HG02798 (cell line): Measurements from ENCODE around the gene PLGRKT.
"Not testable (repeated sequence)": the region's sequence is repeated elsewhere in the genome, so short reads cannot be mapped to it uniquely, and the experiment has no call there.

ENCODE experiments used
- ATAC-seq: cut with Tn5 transposase; IDR thresholded peaks from one replicate; pipeline ENCODE4 v1.9.1; 2021; ENCODE audit warnings: mild to moderate bottlenecking; ENCODE audit not compliant: unreplicated experiment, poor library complexity

PLGRKT gene, protein sequence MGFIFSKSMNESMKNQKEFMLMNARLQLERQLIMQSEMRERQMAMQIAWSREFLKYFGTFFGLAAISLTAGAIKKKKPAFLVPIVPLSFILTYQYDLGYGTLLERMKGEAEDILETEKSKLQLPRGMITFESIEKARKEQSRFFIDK

DNA sequence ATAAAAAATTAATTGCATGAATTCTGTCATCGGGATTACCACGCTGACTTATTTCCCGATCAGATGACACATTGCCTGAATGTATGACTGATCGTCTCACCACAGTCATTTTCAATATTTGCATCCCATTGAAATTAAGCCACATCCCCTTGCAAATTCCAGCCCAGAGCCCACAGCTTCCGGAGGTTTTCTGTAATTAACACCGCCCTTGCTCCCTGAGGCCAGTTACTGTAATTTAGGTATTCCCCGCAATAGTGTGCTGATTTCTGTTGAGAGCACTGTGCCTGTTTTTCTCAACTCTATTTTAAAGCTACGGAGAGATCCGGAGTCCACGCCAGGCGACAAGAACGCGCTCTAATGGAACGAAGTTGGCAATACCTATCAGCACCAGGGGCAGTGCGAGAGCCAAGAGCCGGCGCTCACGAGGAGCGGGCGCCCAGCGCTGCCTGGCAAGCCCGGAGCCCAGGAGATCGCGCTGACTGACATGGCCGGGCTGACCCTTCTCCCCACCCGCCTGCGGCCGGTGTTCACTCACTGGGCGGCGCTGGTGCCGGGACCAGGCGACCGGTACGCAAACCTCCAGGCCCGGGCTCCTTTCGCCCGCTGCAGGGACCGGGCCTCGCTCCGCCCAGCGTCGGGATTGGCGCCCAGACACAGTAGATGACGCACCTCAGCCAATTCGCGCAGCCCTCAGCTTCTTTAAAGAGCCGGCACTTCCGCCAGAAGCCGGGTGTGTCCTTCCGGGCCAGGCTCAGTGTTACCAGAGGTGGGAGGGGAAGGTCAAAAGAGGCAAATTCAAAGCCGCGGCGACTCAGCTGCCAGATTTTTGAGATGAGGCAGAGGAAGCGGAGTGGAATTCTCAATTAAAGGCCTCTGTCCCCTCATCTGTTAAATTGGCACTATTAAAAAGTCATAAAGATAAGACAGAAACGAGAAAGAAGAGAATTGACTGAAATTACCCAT lies at the start of gene PLGRKT:
PLGRKT (minus strand) TSS at position 672 of the 963 bp plus-strand sequence. CDS start 5,948 bp downstream, outside the sequence.
- ATAC-seq = peak; percentile 91

DNA sequence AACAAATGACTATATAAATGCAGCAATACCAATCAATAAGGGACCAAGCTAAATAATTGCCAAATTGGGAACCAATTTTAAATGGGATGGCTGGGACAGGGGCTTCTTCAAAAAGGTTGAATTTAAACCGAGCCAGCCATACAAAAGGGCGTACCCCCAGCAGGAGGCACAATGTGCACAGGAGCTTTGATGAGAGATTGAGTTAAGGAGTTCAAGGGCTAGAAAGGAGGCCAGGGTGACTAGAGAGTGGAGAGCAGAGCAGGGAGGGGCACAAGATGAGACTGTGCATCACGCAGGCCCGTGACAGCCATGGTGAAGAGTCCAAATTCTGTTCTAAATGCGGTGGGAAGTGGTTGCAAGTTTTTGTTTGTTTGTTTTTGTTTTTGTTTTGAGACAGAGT lies 49.3 kb upstream of the PLGRKT start:
- no peak for ATAC-seq

DNA sequence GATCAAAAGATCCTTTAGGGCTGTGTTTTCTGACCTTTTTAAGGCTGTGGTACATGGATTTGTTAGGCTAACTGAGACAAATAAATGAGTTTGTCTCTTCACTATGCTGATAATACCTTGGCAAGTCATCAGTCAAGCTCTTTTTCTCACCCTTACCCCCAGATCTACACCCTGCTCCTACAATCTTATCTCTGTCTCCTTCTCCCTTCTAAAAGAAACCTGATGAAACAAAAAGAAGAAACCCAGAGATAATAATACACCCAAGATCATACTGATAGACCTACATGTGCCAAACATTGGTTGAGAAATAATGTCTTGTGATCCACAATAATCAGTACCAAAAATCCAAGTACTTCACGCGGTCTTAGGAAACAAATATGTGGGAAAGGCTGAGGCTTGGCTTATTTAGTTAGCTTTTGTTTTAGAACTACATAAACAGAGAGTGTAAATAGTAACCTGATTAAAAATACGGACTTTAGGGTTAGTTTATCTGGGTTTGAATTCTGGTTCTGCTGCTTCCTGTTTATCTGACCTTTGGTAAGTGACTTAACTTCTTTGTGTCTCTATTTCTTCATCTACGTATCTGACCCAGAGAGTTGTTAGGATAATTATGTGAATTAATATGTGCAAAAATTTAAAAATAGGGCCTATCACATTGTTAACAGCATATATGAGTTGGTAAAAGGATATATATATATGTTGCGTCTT lies 47.8 kb upstream of the PLGRKT start:
- no peak for ATAC-seq

DNA sequence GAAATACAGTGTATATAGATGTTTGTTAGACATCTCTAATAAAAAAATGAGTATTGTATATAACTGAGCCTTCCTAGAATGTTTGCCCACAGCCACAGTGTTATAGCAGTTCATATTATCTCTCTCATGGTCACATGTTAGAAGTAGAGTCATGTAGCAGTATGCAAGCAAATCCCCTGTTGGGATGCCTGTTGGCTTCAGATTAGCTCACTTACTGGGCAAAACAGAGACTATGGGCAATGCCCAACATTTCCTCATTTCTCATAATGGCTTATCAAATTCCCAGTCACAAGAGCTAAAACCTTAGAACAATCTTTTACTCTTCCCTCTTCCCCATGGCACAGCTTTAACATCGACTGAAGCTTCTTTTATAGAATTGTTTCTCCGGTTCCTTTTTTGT lies 45.6 kb upstream of the PLGRKT start:
- no peak for ATAC-seq

DNA sequence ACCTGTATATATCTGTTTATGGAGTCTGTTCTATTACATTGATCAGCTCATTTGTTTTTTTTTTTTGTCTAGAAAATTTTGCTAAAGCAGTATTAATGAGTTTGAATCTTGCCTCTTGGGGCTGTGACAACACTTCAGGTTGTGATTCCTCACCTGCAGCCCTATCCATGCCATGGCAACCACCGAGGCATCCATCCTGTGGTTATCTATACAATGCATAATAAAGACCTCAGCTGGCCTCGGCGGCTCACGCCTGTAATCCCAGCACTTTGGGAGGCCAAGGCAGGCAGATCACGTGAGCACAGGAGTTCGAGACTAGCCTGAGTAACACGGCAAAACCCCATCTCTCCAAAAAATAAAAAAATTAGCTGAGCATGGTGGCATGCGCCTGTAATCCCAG lies 44.5 kb upstream of the PLGRKT start:
- ATAC-seq = no peak

DNA sequence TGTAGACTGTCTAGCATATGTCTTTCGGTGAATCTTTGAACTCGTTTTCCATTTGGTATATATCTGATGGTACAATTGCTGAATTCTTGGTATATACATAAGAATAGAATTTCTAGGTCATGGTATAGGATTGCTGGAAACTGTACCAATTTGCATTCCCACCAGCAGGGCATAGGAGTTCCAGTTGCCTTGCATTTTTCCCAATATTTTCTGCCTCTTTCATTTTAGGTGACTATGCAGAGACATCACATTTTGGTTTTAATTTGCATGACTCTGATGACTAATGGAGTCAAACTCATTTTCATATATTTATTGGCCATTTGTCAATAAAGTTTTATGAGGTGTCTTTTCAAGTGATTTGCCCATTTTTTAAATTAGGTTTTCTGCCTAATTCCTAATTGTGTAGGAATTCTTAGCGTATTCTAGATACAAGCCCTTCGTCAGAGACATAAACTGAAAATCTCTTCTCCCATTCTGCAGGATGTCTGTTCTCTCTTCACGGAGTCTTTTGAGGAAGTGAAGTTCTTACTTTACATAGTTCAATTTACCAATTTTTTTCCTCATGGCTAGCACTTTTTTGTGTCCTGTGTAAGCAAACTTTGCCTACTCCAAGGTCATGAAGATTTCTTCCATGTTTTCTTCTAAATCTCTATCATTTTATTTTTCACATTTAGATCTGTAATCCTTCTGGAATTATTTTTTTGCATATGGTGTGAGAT lies 43.8 kb upstream of the PLGRKT start:
- ATAC-seq = no peak

DNA sequence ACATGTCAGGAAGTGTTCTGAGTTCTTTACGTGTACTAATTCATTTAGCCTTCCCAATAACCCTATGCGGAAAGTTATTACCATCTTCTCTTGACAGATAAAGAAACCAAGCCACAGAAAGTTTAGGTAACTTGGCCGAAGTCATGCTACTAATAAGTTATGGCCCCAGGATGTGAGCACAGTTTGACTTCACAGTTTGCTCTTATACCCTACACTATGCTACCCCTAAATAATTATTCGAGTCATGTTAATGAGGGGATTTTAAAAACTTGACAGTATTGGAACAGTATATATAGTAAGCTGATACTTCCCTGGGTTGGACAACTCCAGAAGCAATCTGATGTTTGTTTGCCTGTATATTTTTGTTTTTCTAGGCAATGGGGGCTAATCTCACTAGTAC lies 43.2 kb upstream of the PLGRKT start:
- no peak for ATAC-seq

DNA sequence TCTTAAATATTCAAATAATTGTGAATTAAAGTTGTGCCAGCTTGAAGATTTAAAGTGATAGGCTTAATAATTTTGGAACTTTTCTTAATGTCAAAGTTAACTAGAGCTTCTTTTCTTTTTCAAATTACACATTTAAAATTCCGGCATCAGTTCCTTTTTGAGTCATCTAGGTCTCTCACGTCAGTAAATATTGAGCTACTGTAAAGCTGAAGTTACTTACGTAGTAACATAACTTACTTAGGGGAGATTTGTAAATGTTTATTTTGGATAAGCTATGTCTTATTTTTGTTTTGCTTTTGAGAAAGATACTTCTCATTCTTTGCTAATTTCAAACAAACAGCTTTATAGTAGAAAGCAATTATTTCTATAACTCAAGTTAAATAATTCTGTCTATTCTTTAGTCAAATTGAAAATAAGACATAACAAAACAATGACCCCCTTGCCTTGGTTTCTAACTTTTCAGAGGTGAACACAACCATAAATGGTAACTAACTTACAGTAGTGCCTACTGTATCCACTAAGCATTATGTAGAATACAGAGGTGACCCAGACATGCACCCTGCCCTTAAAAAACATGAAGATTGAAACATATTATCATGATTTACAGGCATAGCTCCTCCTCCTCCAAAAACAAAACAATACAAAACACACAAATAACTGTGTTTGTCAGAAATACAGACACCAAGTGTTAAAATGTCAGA lies 42.4 kb upstream of the PLGRKT start:
- ATAC-seq = no peak

DNA sequence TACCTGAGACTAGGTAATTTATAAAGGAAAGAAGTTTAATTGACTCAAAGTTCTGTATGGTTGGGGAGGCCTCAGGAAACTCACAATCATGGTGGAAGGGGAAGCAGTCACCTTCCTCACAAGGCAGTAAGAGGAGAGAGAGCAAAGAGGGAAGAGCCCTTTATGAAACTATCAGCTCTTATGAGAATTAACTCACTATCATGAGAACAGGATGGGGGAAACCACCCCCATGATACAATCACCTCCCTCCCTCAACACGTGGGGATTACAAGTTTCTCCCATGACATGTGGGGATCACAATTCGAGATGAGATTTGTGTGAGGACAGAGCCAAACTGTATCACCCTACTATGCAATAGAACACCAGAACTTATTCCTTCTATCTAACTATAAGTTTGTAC lies 40.5 kb upstream of the PLGRKT start:
- no peak for ATAC-seq

DNA sequence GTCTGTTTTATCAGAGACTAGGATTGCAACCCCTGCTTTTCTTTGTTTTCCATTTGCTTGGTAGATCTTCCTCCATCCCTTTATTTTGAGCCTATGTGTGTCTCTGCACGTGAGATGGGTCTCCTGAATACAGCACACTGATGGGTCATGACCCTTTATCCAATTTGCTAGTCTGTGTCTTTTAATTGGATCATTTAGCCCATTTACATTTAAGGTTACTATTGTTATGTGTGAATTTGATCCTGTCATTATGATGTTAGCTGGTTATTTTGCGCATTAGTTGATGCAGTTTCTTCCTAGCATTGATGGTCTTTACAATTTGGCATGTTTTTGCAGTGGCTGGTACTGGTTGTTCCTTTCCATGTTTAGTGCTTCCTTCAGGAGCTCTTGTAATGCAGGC lies 37.9 kb upstream of the PLGRKT start:
- ATAC-seq = not testable (repeated sequence)

DNA sequence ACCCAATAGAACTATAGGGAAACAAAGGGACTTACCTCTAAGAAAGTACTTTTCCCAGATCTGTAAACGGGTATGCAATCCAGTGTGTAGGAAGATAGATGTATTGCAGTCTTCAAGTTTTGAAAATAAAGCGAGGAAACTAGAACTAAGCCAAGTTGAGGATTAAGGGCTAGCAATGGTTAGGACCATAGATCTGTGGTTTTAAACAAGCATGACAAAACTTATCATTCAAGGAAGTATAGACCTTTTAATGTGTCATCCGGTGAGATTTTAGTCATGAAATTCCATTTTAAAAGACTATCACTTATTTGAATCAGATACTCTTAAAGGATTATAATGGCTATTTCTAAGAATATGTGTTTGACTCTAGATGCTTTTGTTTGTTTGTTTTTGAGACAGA lies 33.1 kb upstream of the PLGRKT start:
- ATAC-seq = no peak

DNA sequence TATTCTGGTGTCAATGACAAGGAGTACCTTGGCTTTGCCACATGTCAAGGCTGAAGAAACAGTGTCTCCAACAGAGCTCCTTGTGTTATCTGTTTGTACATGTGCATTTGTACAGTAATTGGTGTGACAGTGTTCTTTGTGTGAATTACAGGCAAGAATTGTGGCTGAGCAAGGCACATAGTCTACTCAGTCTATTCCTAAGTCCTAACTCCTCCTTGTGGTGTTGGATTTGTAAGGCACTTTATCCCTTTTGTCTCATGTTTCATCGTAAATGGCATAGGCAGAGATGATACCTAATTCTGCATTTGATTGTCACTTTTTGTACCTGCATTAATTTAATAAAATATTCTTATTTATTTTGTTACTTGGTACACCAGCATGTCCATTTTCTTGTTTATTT lies 32.4 kb upstream of the PLGRKT start:
- ATAC-seq = no peak

DNA sequence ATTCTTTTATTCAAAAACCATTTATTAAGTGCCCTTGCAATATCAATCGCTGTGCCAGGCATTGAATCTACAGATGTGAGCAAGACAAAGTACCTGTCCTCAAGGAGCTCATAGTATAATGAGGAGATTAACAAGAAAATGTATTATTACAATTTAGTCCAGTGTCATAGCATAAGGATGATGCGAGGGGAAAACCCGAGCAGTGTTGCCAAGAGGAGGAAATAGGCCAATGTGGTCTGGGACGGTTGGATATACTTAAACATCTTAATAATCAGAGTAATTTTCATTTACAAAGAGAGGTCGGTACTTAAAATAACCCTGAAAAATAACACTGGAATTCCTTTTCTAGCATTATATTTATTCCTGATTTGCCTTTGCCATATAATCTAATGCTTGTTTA lies 31.1 kb upstream of the PLGRKT start:
- ATAC-seq = no peak

DNA sequence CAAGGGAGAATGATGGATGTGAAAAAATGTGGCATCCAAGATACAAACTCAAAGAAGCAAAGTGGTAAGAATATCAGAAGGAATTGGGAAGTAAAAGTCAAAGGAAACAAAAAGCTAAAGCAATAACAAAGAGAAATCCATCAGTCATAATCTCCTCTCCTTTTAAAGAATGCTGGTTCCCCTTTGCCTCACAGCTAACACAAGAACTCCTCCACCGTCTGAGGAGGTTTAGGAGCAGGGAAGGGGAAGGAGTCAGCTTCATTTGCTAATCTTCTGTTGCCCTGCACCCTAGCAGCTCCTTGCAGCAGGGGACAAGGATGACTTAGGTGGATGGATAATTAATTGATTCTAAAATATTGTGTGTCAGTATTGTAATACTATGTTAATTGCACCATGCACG lies 29.0 kb upstream of the PLGRKT start:
- ATAC-seq = no peak

DNA sequence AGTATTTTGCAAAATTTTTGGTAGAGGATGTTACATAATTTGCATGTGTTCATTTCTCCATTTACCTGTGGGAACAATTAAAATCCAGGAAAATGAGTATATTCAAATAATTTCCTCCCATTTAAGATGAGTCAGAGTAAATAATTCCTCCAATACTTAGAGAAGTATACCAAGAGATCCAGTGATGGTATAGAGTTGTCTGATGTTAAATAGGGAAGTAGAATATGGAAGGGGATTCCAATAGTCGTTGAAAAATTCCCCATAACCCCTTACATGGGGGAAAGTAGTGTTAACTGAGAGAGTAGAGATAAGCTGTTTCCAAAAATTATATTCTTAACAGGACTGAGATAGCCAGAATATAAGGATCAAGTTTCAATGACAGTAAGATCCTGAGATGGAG lies 28.3 kb upstream of the PLGRKT start:
- no peak for ATAC-seq

DNA sequence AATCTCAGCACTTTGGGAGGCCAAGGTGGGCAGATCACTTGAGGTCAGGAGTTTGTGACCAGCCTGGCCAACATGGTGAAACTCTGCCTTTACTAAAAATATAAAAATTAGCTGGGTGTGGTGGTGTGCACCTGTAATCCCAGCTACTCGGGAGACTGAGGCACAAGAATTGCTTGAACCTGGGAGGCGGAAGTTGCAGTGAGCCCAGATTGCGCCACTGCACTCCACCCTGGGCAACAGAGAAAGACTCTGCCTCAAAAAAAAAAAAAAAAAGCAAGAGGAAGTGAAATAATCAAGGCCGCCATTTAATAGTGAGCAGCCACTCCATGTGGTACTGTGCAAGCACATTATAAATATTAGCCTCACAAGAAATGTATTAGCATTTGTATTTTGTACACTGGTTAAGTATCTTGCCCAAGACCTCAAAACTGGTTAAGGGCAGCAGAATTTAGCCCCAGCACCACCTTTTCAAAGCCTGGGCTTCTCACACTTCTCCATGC lies 27.2 kb upstream of the PLGRKT start:
- ATAC-seq = not testable (repeated sequence)

DNA sequence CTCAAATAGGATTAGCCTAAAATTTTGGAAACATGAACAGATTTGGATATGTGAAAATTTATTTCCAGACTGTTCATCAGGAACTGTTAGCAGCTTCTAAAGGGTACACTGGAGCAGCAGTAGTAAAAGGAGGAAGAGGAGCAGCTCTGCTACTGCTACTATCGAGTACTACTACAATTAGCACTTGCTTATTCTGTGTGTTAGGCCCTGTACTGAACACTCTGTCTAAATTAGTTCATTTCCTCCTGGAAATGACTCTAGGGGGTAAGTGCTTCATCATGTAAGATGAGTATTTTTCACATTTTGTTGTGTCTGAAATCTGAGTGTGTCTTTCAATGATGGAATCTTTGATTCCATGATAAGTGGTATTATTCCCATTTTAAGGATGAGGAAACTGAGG lies 22.4 kb upstream of the PLGRKT start:
- no peak for ATAC-seq

DNA sequence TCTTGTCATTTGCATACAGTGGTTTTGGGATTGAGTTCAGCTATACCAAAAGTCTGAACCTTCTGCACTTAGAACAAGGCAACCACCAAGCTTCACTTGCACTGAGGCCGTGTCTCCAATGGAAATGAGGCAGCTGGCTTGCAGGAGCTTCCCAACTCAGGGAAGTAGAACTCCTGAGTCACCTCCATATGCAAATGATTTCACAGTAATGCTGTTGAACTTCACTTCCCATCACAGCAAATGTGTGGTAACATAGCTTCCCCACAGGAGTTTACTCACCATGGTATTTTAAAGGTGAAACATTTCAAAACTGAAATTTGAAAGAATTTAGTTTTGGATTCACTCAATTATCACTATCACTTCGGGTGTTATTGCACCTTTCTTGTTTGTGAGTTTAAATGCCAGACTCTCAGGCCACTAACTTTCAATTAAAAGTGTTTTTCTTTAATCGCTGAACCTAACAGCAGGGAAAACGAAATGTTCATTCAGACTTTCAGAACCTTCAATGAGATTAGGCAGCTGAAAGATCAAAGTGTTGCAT lies 21.6 kb upstream of the PLGRKT start:
- peak; percentile 68 for ATAC-seq

DNA sequence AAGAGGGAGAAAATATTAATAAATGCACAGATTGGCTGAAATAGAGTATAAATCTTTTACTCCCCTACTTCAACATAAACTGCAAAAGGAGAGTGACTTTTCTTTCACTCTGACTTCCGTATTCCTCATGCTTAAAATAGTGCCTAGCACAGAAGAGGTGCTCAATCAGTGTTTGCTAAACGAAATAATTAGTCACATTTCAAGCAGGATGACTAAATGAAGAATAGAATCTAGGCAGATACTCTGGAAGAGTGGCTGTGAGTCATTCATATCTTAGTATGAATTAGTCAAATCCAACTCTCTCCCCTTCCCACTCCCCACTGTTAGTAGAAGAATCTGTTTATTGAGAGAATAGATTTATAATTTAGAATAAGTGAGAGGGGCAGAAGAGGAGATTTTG lies 17.5 kb upstream of the PLGRKT start:
- ATAC-seq = peak; percentile 21

DNA sequence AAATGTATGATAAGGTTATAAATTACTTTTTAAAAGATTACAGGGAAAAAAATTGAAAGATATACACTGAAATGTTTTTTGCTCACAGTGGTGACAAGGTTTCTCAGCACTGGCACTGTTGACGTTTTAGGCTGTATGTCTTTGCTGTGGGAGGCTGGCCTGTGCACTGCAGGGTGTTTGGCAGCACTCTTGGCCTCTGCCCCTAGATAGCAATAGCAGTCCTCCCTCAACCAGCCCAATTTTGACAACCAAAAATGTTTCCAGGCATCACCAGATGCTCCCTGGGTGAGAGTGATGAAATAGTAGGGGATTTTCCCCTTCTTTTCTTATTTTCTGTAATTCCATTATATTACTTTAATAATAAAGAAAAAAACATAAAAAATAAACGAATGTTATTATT lies 15.9 kb upstream of the PLGRKT start:
- ATAC-seq = peak; percentile 34
